ENCODE results near the gene PEX11G.

PEX11G gene

DNA sequence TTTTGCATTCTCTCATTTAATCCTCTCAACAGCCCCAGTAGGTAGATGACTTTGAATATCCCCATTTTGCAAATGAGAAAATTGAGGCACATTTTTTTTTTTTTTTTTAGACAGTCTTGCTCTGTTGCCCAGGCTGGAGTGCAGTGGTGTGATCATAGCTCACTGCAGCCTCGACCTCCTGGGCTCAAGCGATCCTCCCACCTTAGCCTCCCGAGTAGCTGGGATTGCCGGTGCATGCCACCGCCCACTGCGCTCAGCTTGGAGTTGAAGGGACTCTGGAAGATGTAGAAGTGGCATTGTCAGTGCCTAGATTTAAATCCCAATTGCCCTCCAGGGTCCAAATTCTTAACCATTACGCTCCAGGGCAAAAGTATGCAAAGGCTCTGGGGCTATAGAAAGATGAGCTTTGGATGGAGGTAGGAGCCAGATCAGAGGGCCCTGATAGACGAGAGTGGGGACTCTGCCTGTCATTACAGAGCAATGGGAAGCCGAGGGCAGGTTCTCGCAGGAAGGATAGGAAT is 32.8 kb upstream of the PEX11G start:
- Histone ChIP-seq H3K4me3 (ENCODE audit: insufficient read depth, low read depth, low read length) (peak overlapping the region; percentile 74), H3K27me3 (ENCODE audit: control insufficient read depth, insufficient read depth, low read length, poor library complexity, severe bottlenecking) (no peaks in the 10 kb centered on the region), H3K27ac (ENCODE audit: insufficient read depth, low read depth, low read length, poor library complexity, severe bottlenecking) (no peak overlapping the region), H3K9me3 (ENCODE audit: control insufficient read depth, low read length) (no peaks in the 10 kb centered on the region), H3K36me3 (ENCODE audit: control insufficient read depth, insufficient read depth, low read length) (no peaks in the 10 kb centered on the region), H3K4me1 (ENCODE audit: control insufficient read depth, insufficient read depth, low read length) (peaks cover 14% of the 10 kb centered on the region)
- WGBS, 2 experiments, result 46 to 52% methylated on average over 10 of the region's 10 CpGs

DNA sequence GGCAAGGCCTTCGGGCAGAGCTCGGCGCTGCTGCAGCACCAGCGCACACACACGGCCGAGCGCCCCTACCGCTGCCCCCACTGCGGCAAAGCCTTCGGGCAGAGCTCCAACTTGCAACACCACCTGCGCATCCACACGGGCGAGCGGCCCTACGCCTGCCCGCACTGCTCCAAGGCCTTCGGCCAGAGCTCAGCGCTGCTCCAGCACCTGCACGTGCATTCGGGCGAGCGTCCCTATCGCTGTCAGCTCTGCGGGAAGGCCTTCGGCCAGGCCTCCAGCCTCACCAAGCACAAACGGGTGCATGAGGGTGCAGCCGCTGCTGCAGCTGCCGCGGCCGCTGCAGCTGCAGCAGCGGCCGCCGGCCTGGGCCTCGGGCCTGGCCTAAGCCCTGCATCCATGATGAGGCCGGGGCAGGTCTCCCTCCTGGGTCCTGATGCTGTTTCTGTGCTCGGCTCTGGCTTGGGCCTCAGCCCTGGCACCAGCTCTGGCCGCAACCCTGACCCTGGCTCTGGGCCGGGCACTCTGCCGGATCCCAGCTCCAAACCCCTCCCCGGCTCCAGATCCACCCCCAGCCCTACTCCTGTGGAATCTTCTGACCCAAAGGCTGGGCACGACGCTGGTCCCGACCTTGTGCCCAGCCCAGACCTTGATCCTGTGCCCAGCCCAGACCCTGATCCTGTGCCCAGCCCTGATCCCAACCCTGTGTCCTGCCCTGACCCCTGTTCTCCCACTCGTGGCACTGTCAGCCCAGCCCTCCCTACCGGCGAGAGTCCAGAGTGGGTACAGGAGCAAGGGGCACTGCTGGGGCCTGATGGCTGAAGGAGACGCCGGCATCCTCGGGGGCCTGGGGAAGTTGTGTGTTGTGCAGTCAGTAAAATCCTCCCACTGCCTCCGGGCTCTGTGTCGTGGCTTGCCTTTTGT is 31.6 kb upstream of the PEX11G start:
- H3K9me3 ChIP-seq (ENCODE audit: control insufficient read depth, low read length), result no peaks in the 10 kb centered on the region
- H3K4me3 ChIP-seq (ENCODE audit: insufficient read depth, low read depth, low read length), result no peak overlapping the region
- 95 to 96% methylated on average over 51 of the region's 51 CpGs for WGBS, 2 experiments
- H3K4me1 ChIP-seq (ENCODE audit: control insufficient read depth, insufficient read depth, low read length), result peaks cover 19% of the 10 kb centered on the region
- no peaks in the 10 kb centered on the region for H3K27me3 ChIP-seq (ENCODE audit: control insufficient read depth, insufficient read depth, low read length, poor library complexity, severe bottlenecking)
- no peaks in the 10 kb centered on the region for H3K36me3 ChIP-seq (ENCODE audit: control insufficient read depth, insufficient read depth, low read length)
- no peak overlapping the region for H3K27ac ChIP-seq (ENCODE audit: insufficient read depth, low read depth, low read length, poor library complexity, severe bottlenecking)

DNA sequence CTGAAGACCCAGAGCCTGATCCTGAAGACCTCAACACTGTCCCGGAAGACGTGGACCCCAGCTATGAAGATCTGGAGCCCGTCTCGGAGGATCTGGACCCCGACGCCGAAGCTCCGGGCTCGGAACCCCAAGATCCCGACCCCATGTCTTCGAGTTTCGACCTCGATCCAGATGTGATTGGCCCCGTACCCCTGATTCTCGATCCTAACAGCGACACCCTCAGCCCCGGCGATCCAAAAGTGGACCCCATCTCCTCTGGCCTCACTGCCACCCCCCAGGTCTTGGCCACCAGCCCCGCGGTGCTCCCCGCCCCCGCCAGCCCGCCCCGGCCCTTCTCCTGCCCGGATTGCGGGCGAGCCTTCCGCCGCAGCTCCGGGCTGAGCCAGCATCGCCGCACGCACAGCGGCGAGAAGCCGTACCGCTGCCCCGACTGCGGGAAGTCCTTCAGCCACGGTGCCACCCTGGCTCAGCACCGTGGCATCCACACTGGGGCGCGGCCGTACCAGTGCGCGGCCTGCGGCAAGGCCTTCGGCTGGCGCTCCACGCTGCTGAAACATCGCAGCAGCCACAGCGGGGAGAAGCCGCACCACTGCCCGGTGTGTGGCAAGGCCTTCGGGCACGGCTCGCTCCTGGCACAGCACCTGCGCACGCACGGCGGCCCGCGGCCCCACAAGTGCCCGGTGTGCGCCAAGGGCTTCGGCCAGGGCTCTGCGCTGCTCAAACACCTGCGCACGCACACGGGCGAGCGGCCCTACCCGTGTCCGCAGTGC is 30.7 kb upstream of the PEX11G start:
- 95 to 97% methylated on average over 74 of the region's 74 CpGs for WGBS, 2 experiments
- Histone ChIP-seq H3K27ac (ENCODE audit: insufficient read depth, low read depth, low read length, poor library complexity, severe bottlenecking) (no peak overlapping the region), H3K4me3 (ENCODE audit: insufficient read depth, low read depth, low read length) (no peak overlapping the region), H3K9me3 (ENCODE audit: control insufficient read depth, low read length) (no peaks in the 10 kb centered on the region), H3K36me3 (ENCODE audit: control insufficient read depth, insufficient read depth, low read length) (no peaks in the 10 kb centered on the region), H3K27me3 (ENCODE audit: control insufficient read depth, insufficient read depth, low read length, poor library complexity, severe bottlenecking) (no peaks in the 10 kb centered on the region), H3K4me1 (ENCODE audit: control insufficient read depth, insufficient read depth, low read length) (peaks cover 23% of the 10 kb centered on the region)

DNA sequence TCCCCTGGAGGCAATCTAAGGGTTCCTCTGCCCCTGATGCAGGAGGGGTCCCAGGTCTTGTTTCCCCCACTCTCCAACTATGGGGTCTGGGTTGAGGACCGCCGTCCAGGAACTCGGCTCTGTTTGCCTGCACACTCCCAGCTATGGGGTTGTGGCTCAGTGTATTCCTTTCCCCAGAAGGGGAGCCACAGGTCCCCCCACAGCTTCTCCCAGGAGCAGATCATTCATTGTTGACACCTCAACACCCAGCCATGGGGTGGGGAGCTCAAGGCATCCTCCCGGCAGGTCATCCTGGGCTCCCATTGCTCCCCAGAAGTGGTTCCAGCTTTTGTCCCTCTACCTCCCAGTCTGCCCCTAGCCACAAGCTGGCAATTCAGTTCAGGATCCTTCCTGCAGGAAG is 28.0 kb upstream of the PEX11G start:
- Histone ChIP-seq H3K9me3 (ENCODE audit: control insufficient read depth, low read length) (no peaks in the 10 kb centered on the region), H3K4me3 (ENCODE audit: insufficient read depth, low read depth, low read length) (peak overlapping the region; percentile 85), H3K36me3 (ENCODE audit: control insufficient read depth, insufficient read depth, low read length) (no peaks in the 10 kb centered on the region), H3K27ac (ENCODE audit: insufficient read depth, low read depth, low read length, poor library complexity, severe bottlenecking) (no peak overlapping the region), H3K4me1 (ENCODE audit: control insufficient read depth, insufficient read depth, low read length) (peaks cover 18% of the 10 kb centered on the region), H3K27me3 (ENCODE audit: control insufficient read depth, insufficient read depth, low read length, poor library complexity, severe bottlenecking) (no peaks in the 10 kb centered on the region)
- WGBS, 2 experiments, result 77 to 81% methylated on average over 4 of the region's 4 CpGs

DNA sequence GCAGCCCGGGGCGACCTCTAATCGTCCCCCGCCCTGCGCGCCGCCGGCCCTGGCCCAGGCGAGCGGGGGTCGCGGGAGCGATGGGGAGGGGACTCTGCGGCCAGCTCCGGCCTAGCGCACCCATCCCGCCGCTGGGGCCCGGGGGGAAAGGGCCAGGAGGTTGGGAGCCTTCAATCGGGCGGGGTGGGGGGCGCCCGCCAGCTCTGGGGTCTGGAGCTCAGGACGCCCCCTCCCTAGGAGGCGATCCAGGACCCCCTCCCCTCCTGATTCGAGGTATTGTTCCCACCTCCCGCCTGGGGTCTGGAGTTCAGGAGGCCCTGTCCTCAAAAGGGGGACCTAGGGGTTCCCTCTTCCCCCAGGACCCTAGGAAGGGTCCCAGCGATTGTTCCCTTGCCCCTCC is 27.5 kb upstream of the PEX11G start:
- H3K4me1 ChIP-seq (ENCODE audit: control insufficient read depth, insufficient read depth, low read length), result peaks cover 16% of the 10 kb centered on the region
- H3K9me3 ChIP-seq (ENCODE audit: control insufficient read depth, low read length), result no peaks in the 10 kb centered on the region
- H3K27me3 ChIP-seq (ENCODE audit: control insufficient read depth, insufficient read depth, low read length, poor library complexity, severe bottlenecking), result no peaks in the 10 kb centered on the region
- H3K36me3 ChIP-seq (ENCODE audit: control insufficient read depth, insufficient read depth, low read length), result no peaks in the 10 kb centered on the region
- H3K4me3 ChIP-seq (ENCODE audit: insufficient read depth, low read depth, low read length), result peak overlapping the region; percentile 85
- peak overlapping the region; percentile 26 for H3K27ac ChIP-seq (ENCODE audit: insufficient read depth, low read depth, low read length, poor library complexity, severe bottlenecking)
- 0 to 1% methylated on average over 28 of the region's 28 CpGs for WGBS, 2 experiments

DNA sequence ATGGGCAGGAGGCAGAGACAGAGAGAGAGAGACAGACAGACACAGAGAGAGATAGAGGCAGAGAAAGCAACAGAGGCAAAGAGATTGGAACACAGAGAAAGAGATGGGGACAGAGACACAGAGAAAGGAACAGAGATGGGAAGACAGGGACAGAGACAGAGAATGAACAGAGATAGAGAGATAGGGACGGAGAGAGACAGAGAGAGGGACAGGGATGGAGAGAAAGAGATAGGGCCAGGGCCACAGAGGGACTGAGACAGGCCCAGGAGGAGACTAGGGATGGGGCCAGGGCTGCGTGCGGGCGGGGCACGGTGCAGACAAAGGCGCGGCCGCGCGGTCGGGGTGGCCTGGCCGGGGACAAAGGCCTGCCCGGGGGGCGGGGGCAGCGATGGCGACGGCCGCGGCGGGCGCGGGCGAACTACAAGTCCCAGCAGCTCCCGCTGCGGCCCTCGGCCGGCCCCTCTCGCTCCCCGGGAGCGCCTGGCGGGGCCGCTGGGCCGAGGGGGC is 26.9 kb upstream of the PEX11G start, which contains the start of gene ZNF358:
Gene ZNF358 (plus strand): TSS at position 459 of the 507 bp plus-strand sequence. CDS start 3,140 bp downstream, outside the sequence.
- WGBS, 2 experiments, result 2% methylated on average over 33 of the region's 33 CpGs
- Histone ChIP-seq H3K27ac (ENCODE audit: insufficient read depth, low read depth, low read length, poor library complexity, severe bottlenecking) (peak within 1 kb of the TSS; percentile 59), H3K4me1 (ENCODE audit: control insufficient read depth, insufficient read depth, low read length) (peaks cover 16% of the 10 kb centered on the region), H3K27me3 (ENCODE audit: control insufficient read depth, insufficient read depth, low read length, poor library complexity, severe bottlenecking) (no peaks in the 10 kb centered on the region), H3K9me3 (ENCODE audit: control insufficient read depth, low read length) (no peaks in the 10 kb centered on the region), H3K36me3 (ENCODE audit: control insufficient read depth, insufficient read depth, low read length) (no peaks in the 10 kb centered on the region), H3K4me3 (ENCODE audit: insufficient read depth, low read depth, low read length) (peak within 1 kb of the TSS; percentile 85)

DNA sequence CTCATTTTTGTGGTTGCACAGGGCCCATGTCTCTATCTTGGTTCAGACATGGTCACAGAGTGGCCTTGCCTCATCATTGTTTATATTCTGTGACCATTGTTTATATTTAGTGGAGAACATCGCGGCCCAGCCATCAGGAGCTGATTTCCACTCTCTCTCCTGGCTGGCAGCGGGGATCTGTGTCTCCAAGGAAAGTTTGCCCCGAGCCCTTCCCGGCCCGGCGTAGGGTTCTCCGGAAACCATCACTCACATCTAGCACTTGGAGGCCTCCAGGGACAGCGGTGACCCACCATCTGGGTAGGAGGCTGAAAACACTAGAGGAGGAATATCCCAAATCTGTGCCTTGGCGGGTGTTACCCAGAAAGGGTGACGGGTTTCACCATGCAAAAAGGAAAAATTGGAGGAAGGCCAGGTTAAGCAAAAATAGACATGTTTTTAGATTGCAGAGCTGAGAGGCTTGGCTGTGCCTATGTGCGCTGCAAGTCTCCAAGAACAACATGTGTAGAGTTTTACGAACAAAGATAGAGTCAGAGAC is 26.3 kb upstream of the PEX11G start:
- no peaks in the 10 kb centered on the region for H3K9me3 ChIP-seq (ENCODE audit: control insufficient read depth, low read length)
- no peaks in the 10 kb centered on the region for H3K36me3 ChIP-seq (ENCODE audit: control insufficient read depth, insufficient read depth, low read length)
- H3K4me3 ChIP-seq (ENCODE audit: insufficient read depth, low read depth, low read length), result peak overlapping the region; percentile 5
- 92 to 94% methylated on average over 13 of the region's 13 CpGs for WGBS, 2 experiments
- no peaks in the 10 kb centered on the region for H3K27me3 ChIP-seq (ENCODE audit: control insufficient read depth, insufficient read depth, low read length, poor library complexity, severe bottlenecking)
- H3K27ac ChIP-seq (ENCODE audit: insufficient read depth, low read depth, low read length, poor library complexity, severe bottlenecking), result peak overlapping the region; percentile 59
- H3K4me1 ChIP-seq (ENCODE audit: control insufficient read depth, insufficient read depth, low read length), result peaks cover 16% of the 10 kb centered on the region

DNA sequence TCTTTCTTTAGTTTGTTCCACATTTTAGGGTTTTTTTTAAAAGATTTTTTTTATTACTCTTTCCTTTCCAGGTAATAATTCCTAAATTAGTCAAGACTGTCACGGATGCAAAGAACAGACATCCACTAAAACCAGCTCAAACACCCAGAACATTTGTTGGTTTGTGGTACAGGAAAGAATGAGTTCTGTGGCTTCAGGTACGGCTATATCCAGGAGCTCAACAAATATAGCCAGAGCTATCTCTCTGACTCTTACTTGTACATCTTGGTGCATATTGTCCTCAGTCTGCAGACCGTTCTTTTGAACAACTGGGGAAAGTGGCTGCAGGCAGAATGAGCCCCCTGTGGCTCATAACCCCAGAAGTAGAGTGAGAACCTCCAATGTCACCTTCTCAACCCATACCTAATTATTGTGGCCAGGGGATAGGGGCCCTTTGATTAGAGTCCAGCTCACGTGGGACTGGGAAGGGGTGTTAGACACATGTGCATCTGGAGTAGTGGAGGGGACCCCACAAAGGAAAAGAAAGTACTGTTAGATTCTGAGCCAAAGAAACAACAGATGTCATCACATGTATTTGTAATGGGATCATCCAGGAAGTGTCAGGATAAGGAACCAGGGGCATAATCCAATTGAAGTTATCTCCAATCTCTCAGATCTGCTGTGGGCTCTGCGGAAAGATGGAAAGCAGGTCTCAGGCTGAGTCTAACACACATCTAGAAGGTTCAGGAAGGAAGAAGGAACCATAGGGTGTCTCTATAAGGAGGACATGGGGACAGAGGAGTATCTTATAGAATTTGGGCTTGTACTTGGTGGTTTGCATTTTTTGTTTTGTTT is 25.2 kb upstream of the PEX11G start:
- Histone ChIP-seq H3K27ac (ENCODE audit: insufficient read depth, low read depth, low read length, poor library complexity, severe bottlenecking) (no peak overlapping the region), H3K9me3 (ENCODE audit: control insufficient read depth, low read length) (no peaks in the 10 kb centered on the region), H3K36me3 (ENCODE audit: control insufficient read depth, insufficient read depth, low read length) (no peaks in the 10 kb centered on the region), H3K4me1 (ENCODE audit: control insufficient read depth, insufficient read depth, low read length) (peaks cover 16% of the 10 kb centered on the region), H3K4me3 (ENCODE audit: insufficient read depth, low read depth, low read length) (no peak overlapping the region), H3K27me3 (ENCODE audit: control insufficient read depth, insufficient read depth, low read length, poor library complexity, severe bottlenecking) (no peaks in the 10 kb centered on the region)
- WGBS, 2 experiments, result 92 to 94% methylated on average over 4 to 5 of the region's 5 CpGs

DNA sequence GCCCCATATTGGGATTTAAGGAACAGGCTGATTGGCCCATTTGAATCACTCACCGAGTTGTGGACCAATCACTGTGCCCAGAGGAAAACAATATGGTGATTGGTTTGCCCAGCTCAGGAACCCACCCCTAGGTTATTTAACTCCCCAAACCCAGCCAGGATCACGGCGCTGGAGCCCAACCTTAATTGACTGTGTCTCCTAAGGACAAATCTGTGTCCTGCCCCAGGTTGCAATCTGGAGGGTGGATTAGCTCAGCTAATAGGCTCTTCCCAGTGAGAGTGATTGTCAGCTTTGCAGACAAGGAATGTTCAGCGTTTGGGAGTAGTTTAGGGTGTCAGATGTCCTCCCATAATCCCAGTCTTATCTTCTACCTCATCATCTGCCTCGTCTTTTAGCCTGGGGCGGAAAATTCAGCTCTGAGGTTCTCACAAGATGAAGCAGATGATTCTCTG is 23.6 kb upstream of the PEX11G start:
- Histone ChIP-seq H3K9me3 (ENCODE audit: control insufficient read depth, low read length) (no peaks in the 10 kb centered on the region), H3K4me3 (ENCODE audit: insufficient read depth, low read depth, low read length) (no peak overlapping the region), H3K4me1 (ENCODE audit: control insufficient read depth, insufficient read depth, low read length) (peaks cover 16% of the 10 kb centered on the region), H3K27ac (ENCODE audit: insufficient read depth, low read depth, low read length, poor library complexity, severe bottlenecking) (no peak overlapping the region), H3K36me3 (ENCODE audit: control insufficient read depth, insufficient read depth, low read length) (no peaks in the 10 kb centered on the region), H3K27me3 (ENCODE audit: control insufficient read depth, insufficient read depth, low read length, poor library complexity, severe bottlenecking) (no peaks in the 10 kb centered on the region)
- 74 to 76% methylated on average over 6 of the region's 6 CpGs for WGBS, 2 experiments

All from ectodermal cell (in vitro differentiated cells).